GM23248 (cell line): ENCODE results near the gene ADAMTS14. TPM values are rescaled to one million over a fixed set of nuclear protein-coding genes. Genes with fewer than 3 reads are reported as not detected.
A peak's percentile ranks its signal among the peaks of the same experiment; 100 is the strongest.

Experiments used
- DNase-seq: peaks from one replicate; pipeline ENCODE4 v3.0.0-alpha.2; 2015
- H2AFZ ChIP-seq: fragments of 200-600 bp; sonication (generic); 2 replicates; pipeline ENCODE4 v1.6.1; 2016; ENCODE audit warnings: antibody characterized with exemption
- H3F3A ChIP-seq: fragments of 200-600 bp; sonication (generic); 2 replicates; pipeline ENCODE4 v1.6.1; 2016; ENCODE audit warnings: mild to moderate bottlenecking, antibody characterized with exemption, mixed run types; ENCODE audit not compliant: insufficient read depth
- H3K27ac ChIP-seq: fragments of 200-600 bp; sonication (generic); 2 replicates; pipeline ENCODE4 v1.5.1; 2016; ENCODE audit warnings: mild to moderate bottlenecking
- H3K27me3 ChIP-seq: fragments of 200-600 bp; sonication (generic); replicated peaks from 2 replicates; pipeline ENCODE4 v1.6.1; 2016; ENCODE audit warnings: mild to moderate bottlenecking; ENCODE audit not compliant: insufficient read depth
- H3K36me3 ChIP-seq: fragments of 200-600 bp; sonication (generic); 2 replicates; pipeline ENCODE4 v1.6.1; 2016; ENCODE audit warnings: low read depth, mild to moderate bottlenecking
- H3K4me1 ChIP-seq: fragments of 200-600 bp; sonication (generic); 2 replicates; pipeline ENCODE4 v1.6.1; 2016; ENCODE audit warnings: mild to moderate bottlenecking; ENCODE audit not compliant: insufficient read depth
- H3K4me2 ChIP-seq: fragments of 200-600 bp; sonication (generic); one replicate; pipeline ENCODE4 v1.6.1; 2016; ENCODE audit warnings: mild to moderate bottlenecking; ENCODE audit not compliant: unreplicated experiment
- H3K4me3 ChIP-seq: fragments of 200-600 bp; sonication (generic); 2 replicates; pipeline ENCODE4 v1.5.1; 2016; ENCODE audit warnings: mild to moderate bottlenecking
- H3K79me2 ChIP-seq: fragments of 200-600 bp; sonication (generic); 2 replicates; pipeline ENCODE4 v1.6.1; 2016; ENCODE audit warnings: mild to moderate bottlenecking; ENCODE audit not compliant: insufficient read depth
- H3K9ac ChIP-seq: fragments of 200-600 bp; sonication (generic); 2 replicates; pipeline ENCODE4 v1.6.1; 2016; ENCODE audit warnings: mild to moderate bottlenecking
- H3K9me2 ChIP-seq: fragments of 200-600 bp; sonication (generic); 2 replicates; pipeline ENCODE4 v1.6.1; 2016; ENCODE audit warnings: mixed run types, mild to moderate bottlenecking, moderate library complexity; ENCODE audit not compliant: insufficient read depth
- H3K9me3 ChIP-seq: fragments of 200-600 bp; sonication (generic); one replicate; pipeline ENCODE4 v1.6.1; 2017; ENCODE audit warnings: low read depth
- H4K20me1 ChIP-seq: fragments of 200-600 bp; sonication (generic); 2 replicates; pipeline ENCODE4 v1.6.0; 2016; ENCODE audit not compliant: insufficient read depth
- EZH2 ChIP-seq: fragments of 200-600 bp; sonication (generic); IDR thresholded peaks from 2 replicates; pipeline ENCODE4 v1.6.1; 2018; ENCODE audit warnings: antibody characterized with exemption, mild to moderate bottlenecking; ENCODE audit not compliant: insufficient read depth, poor library complexity, severe bottlenecking
- EZH2phosphoT487 ChIP-seq: fragments of 200-600 bp; sonication (generic); IDR thresholded peaks from 2 replicates; pipeline ENCODE4 v1.6.1; 2018; ENCODE audit warnings: antibody characterized with exemption, moderate library complexity, mild to moderate bottlenecking, low read depth; ENCODE audit not compliant: insufficient read depth
- WGBS, 2 experiments: methylation state at CpG; one replicate each; pipeline ENCODE4 v1.1.6; 2015 to 2017; ENCODE audit warnings: low lambda C conversion rate in 2 of 2, low coverage in 1 of 2; ENCODE audit errors: missing lambda C conversion rate in 2 of 2; 5-methylcytosine and 5-hydroxymethylcytosine counted together
- in situ Hi-C: fragments of 300-500 bp; cut with MboI; formaldehyde crosslinking; loops from 2 replicates; pipeline ENCODE4 v1.15.0; 2020
- polyA plus RNA-seq: library from polyadenylated mRNA; unstranded; fragments of >200 nt; fragmentation: Nextera tagmentation; extraction: Ambion mirVana; gene quantifications from 2 replicates; pipeline ENCODE4 v1.2.1, GENCODE V29; 2016
- total RNA-seq: library from RNA; depleted of rRNA; stranded (reverse); fragments of >200 nt; shearing (Covaris generic); gene quantifications from 2 replicates; pipeline ENCODE4 v1.2.3, GENCODE V29; 2014

Gene ADAMTS14
- total and polyA plus RNA-seq, 2 experiments from 2014 or later = 0.91 to 0.97 TPM

GRCh38 chr10:70749756-70750155, 77.5 kb downstream of the ADAMTS14 start:
- H3K9me2 ChIP-seq = no peaks in the 10 kb centered on the region
- H3K4me2 ChIP-seq = no peak overlapping the region
- H3K36me3 ChIP-seq = no peaks in the 10 kb centered on the region
- H3K9ac ChIP-seq = no peak overlapping the region
- H3K9me3 ChIP-seq = no peaks in the 10 kb centered on the region
- TF ChIP-seq EZH2 (no peak), EZH2phosphoT487 (no peak)
- no peaks in the 10 kb centered on the region for H4K20me1 ChIP-seq
- peaks cover 3% of the 10 kb centered on the region; the same call in 1 of the 2 replicates for H3K4me1 ChIP-seq
- H3K4me3 ChIP-seq = no peak overlapping the region
- WGBS, 2 experiments = 78 to 86% methylated on average over 9 to 10 of the region's 10 CpGs
- in situ Hi-C loops = loop anchor here (10.0 kb wide), 1 partner anchor 285 kb away; no protein-coding TSS in a partner anchor
- no peaks in the 10 kb centered on the region for H3K79me2 ChIP-seq
- no peaks in the 10 kb centered on the region for H3F3A ChIP-seq
- no peak for DNase-seq
- H3K27me3 ChIP-seq = no peaks in the 10 kb centered on the region
- no peak overlapping the region for H3K27ac ChIP-seq
- H2AFZ ChIP-seq = no peak overlapping the region

GRCh38 chr10:70750156-70750703, 77.9 kb downstream of the ADAMTS14 start:
- H3K9me3 ChIP-seq = no peaks in the 10 kb centered on the region
- TF ChIP-seq EZH2phosphoT487 (no peak), EZH2 (no peak)
- H3K36me3 ChIP-seq = no peaks in the 10 kb centered on the region
- H4K20me1 ChIP-seq = no peaks in the 10 kb centered on the region
- no peak overlapping the region for H2AFZ ChIP-seq
- peak; percentile 41 for DNase-seq
- no peak overlapping the region for H3K27ac ChIP-seq
- H3K4me2 ChIP-seq = no peak overlapping the region
- 31 to 34% methylated on average over 3 of the region's 3 CpGs for WGBS, 2 experiments
- H3K4me1 ChIP-seq = peaks cover 8% of the 10 kb centered on the region; the same call in 1 of the 2 replicates
- no peak overlapping the region for H3K9ac ChIP-seq
- no peaks in the 10 kb centered on the region for H3K79me2 ChIP-seq
- no peaks in the 10 kb centered on the region for H3K9me2 ChIP-seq
- no peak overlapping the region for H3K4me3 ChIP-seq
- H3K27me3 ChIP-seq = no peaks in the 10 kb centered on the region
- H3F3A ChIP-seq = no peaks in the 10 kb centered on the region
- in situ Hi-C loops = loop anchor here (10.0 kb wide), 1 partner anchor 285 kb away; no protein-coding TSS in a partner anchor

DNA sequence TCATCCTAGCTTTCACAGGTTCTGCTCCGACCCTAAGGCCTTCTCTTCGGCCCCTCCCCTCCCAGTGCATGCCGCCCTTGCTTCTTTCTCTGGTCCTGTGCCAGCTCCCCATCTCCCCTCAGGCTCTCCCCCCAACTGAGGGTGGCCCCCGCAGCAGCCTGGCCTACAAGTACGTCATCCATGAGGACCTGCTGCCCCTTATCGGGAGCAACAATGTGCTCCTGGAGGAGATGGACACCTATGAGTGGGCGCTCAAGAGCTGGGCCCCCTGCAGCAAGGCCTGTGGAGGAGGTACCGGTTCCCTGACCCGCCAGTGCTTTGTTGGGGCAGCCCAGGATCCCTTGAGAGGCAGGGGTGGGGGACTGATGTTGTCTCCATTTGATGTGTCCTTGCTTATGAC, 79.0 kb downstream of the ADAMTS14 start:
- Histone ChIP-seq H3K4me3 (no peak overlapping the region), H3K9me3 (no peaks in the 10 kb centered on the region), H3K27me3 (no peaks in the 10 kb centered on the region), H3K27ac (no peak overlapping the region), H3K9me2 (no peaks in the 10 kb centered on the region), H3F3A (no peaks in the 10 kb centered on the region), H3K36me3 (no peaks in the 10 kb centered on the region), H3K79me2 (no peaks in the 10 kb centered on the region), H3K9ac (no peak overlapping the region), H2AFZ (no peak overlapping the region), H3K4me1 (peaks cover 8% of the 10 kb centered on the region; the same call in 1 of the 2 replicates), H3K4me2 (no peak overlapping the region), H4K20me1 (no peaks in the 10 kb centered on the region)
- no peak for TF ChIP-seq EZH2phosphoT487
- TF ChIP-seq EZH2 = no peak
- WGBS, 2 experiments = 91 to 95% methylated on average over 9 of the region's 9 CpGs
- no peak for DNase-seq
- in situ Hi-C loops = loop anchor here (10.0 kb wide), 1 partner anchor 287 kb away; no protein-coding TSS in a partner anchor

- H2AFZ ChIP-seq = no peak overlapping the region
- H3K4me2 ChIP-seq = no peak overlapping the region
- no peak overlapping the region for H3K4me3 ChIP-seq
- H3K27ac ChIP-seq = no peak overlapping the region
- no peaks in the 10 kb centered on the region for H4K20me1 ChIP-seq
- H3K9ac ChIP-seq = no peak overlapping the region
- H3K36me3 ChIP-seq = no peaks in the 10 kb centered on the region
- DNase-seq = no peak
- H3K9me2 ChIP-seq = no peaks in the 10 kb centered on the region
- TF ChIP-seq EZH2 (no peak), EZH2phosphoT487 (no peak)
- WGBS, 2 experiments = 96 to 98% methylated on average over 13 of the region's 14 CpGs
- H3F3A ChIP-seq = no peaks in the 10 kb centered on the region
- no peaks in the 10 kb centered on the region for H3K9me3 ChIP-seq
- no peaks in the 10 kb centered on the region for H3K27me3 ChIP-seq
- in situ Hi-C loops = loop anchor here (10.0 kb wide), 1 partner anchor 287 kb away; no protein-coding TSS in a partner anchor
- H3K4me1 ChIP-seq = peaks cover 8% of the 10 kb centered on the region; the same call in 1 of the 2 replicates
- H3K79me2 ChIP-seq = no peaks in the 10 kb centered on the region
Observed at GRCh38 chr10:70751991-70752390, 79.7 kb downstream of the ADAMTS14 start.
